GM21381 (cell line): ENCODE results near the gene PPP1R9A.

ENCODE experiments used
- ATAC-seq: cut with Tn5 transposase; IDR thresholded peaks from one replicate; pipeline ENCODE4 v1.9.1; 2021; ENCODE audit warnings: mild to moderate bottlenecking, moderate library complexity; ENCODE audit not compliant: unreplicated experiment

Gene PPP1R9A

DNA sequence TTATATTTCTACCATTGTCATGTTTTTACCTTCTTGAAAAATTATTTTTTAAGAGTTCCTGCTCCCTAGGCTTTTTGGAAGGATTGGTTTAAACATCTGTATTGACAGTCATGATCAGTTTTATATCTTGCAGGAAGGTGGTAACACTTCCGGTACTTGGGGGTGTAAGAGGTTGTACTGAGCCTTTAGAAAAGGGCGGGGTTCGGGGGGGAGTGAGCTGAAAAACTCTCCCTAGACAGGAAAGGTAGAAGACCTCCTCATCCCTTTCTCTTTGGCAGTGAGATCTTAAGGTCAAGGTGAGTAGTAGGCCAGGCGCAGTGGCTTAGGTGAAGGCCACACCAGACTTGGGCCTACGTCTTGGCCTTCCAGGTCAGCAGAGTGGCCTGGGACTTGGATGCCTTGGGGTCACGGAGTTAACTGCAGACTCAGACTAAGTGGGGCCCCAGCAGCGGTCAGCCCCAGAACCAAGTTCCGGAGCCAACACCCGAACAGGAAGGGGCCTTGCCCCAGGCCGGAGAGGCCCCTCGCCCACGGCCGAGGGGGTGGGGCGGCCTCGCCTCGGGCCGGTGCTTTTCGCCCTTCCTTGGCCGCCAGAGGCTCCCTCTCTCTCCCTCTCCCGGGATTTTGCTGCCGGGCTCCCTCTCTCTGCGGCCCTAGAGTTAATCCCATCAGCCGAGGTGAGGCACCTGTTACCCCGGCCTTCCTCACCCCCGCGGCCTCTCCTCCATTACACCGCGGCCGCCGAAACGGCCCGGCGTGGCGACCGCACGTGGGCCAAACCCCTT is at the start of gene PPP1R9A:
TSS of gene PPP1R9A (plus strand) at position 569 of the 785 bp plus-strand sequence. CDS start 2,520 bp downstream, outside the sequence.
- no peak for ATAC-seq

DNA sequence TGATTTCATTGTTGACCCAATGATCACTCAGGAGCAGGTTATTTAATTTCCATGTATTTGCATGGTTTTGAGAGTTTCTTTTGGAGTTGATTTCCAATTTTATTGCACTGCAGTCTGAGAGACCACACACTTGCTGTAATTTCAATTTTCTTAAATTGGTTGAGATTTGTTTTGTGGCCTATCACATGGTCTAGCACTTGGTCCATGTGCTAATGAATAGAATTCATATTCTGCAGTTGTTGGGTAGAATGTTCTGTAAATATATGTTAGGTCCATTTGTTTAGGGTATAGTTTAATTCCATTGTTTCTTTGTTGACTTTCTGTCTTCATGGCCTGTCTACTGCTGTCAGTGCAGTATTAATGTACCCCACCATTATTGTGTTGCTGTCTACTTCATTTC is 36.3 kb upstream of the PPP1R9A start:
- ATAC-seq, result no peak

DNA sequence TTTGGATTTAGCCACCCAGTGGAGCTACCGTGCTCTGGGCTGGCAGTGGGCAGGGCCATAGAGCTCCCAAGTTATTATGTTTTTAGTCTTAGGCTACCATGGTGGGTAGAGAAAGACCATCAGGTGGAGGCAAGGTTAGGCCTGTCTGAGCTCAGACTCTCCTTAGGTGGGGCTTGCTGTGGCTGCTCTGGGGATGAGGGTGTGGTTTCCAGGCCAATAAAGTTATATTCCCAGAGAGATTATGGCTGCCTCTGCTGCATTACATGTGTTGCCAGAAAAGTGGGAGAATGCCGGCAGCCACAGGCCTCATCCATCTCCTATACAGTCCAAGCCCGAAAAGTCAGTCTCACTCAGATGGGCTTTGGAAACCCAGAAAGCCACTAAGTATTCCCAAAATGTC is 34.2 kb upstream of the PPP1R9A start:
- no peak for ATAC-seq

DNA sequence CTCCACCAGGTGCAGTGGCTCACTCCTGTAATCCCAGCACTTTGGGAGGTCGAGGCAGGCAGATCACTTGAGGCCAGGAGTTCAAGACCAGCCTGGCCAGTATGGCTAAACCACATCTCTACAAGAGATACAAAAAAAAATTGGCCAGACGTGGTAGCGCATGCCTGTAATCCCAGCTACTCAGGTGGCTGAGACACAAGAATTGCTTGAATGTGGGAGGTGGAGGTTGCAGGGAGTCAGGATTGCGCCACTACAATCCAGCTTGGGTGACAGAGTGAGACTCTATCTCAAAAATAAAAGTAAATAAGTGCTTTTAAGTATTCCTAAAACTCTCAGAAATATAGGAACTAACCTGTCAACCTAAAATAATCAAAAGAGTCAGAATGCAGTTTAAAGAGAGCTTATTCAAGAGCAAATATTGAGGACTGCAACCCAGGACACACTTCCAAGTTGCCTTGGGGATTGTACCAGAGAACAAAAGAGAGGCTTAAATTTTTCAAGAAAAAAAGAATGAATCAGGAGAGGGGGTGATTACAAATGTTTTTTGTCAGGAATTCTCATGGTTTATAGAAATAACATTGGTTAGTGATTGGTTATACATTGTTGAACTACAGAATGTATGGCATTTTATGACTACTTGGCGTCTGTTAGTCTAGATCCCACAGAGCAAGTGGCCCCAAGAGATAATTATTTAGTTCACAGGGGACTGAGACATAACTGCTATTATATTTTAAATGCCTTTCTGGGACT is 33.2 kb upstream of the PPP1R9A start:
- no peak for ATAC-seq

DNA sequence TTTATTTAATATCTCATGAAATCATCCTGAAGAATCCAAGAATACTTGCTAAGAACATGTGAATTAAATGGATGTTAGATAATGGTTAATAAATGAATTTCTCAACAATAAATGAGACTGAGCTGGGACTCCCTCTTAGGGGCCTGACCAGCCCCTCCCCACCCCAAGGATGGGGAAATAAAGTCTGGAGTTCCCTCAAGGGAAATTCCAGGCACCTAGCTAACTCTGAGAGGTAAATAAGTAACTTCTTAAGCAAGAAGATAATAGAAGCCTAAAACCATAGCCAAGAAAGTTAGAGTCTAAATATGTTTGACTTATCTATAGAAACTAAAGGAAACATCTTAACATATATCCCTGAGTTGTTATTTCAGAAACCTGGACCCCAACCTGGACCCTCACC is 32.2 kb upstream of the PPP1R9A start:
- ATAC-seq, result no peak

DNA sequence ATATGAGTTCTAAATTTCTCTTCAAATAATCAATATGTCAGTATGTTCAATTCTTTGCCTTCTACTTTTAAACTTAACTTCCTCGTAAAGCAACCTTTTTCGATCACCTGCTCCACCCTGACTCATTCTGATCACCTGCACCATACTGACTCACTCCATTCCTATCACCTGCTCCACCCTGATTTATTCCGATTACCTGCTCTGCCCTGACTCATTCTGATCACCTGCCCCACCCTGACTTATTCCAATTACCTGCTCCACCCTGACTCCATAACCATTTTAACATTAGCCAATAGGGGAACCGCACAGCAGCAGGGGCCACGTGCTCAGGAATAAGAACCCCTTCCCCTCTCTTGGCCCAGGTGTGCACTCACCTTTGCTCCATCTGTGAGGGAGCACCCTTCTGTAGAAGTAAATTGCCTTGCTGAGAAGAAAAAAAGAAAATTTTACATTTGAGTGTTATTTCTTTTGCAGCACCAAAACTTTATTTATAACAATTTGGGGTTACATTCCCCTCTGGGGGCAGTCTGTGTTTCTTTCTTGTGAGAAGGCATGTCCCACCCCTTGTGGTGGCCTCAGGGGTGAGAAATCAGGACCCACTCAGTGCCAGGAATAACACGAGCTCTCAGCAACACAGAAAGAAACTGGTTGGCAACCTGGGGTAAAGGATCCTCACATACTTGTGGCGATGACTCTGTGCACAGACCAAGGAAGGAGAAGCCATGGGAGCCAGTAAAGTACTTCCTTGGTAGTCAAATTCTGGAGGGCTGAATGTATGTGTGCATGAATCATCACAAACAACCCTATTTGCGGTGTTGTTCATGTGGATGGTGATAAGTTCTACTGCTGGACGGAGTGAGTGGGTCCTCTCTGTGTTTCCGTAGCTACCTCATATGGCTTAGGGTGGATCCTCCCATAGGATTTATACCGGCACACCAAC is 29.4 kb upstream of the PPP1R9A start:
- no peak for ATAC-seq

DNA sequence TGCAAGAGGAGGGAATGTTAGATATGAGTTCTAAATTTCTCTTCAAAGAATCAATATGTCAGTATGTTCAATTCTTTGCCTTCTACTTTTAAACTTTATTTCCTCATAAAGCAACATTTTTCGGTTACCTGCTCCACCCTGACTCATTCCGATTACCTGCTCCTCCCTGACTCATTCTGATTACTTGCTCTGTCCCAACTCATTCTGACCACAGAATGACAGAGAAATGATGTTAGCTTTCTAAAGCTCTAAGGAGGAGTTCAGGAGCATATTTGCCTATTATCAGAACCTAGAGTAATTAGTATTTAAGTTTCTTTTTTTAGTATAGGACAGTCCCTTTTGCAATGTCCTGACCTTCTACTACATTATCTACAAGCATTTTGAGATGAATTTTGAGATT is 24.5 kb upstream of the PPP1R9A start:
- no peak for ATAC-seq

DNA sequence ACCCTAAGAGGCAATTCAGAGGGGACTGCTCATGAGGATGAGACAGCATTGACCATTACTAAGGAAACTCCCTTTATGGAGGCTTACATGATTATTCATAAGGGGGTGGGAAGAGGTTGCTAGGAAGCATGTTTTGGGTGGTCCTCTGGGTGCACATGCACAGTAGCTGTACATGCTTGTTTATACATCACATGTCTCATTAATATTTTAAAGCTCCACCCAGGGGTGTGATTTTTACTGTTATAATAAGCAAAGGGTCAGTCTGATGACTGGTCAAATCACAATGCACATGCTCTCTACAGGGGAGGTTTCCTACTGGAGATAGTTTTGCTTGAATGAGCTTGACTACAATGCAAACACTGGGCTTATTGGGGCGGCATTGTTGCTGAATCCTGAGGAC is 23.8 kb upstream of the PPP1R9A start:
- no peak for ATAC-seq

DNA sequence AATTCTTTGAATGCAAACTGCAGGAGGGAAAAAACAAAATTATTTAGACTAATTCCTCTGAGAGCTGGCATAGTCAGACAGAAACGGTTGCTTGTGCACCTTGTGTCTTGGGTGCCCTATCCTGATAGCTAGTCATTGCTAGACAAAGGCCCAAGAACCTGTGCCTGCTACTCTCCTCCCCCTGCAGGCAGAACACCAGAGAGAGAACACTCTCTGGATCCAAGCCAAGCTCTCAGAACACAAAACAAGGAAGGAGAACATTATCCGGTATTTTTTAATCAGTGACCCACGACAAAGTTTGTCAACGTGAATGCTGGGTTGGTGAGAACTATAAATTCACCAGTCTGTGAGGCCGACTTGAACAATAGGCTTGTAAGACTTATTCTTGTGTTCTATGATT is 18.8 kb upstream of the PPP1R9A start:
- ATAC-seq, result no peak

DNA sequence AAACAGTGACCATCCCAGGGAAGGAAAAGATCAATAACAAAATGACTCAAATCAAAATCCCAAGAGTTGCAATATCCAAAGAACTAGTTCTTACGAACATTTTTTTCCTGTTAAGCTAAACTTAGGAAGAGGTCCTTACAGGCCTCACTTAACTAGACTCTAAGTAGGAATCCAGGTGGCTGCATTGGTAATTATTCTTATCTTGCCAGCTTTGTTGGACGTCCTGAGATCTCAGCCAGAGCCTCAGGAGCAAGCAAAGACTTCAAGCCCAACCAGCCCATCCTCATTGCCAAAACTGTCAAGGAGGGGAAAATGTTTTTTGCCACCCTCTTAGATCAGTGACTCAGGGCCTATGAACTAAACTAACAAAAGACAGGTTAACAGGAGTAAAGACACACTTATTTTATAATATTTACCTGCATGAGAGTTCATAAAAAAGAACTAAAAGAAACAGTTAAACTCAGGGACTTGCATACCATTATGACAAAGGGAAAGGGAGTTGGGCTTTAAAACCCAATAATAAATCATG is 18.3 kb upstream of the PPP1R9A start:
- ATAC-seq, result no peak

DNA sequence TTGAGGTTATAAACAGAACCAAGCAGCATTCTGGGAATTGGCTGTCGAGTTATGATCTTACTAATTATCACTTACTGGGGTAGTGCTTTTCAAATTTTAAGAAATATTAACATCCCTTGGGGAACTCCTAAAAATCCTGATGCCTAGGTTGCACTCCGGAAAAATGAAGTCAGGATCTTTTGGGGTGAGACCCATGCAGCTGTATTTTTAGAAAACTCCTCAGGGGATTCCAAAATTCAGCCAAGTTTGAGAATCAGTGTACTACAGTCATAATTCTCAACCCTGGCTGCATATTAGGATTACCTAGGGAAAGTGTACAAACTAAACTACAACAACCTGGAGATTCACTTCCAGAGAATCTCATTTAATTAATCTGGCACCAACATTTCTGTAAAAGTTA is 17.2 kb upstream of the PPP1R9A start:
- no peak for ATAC-seq

DNA sequence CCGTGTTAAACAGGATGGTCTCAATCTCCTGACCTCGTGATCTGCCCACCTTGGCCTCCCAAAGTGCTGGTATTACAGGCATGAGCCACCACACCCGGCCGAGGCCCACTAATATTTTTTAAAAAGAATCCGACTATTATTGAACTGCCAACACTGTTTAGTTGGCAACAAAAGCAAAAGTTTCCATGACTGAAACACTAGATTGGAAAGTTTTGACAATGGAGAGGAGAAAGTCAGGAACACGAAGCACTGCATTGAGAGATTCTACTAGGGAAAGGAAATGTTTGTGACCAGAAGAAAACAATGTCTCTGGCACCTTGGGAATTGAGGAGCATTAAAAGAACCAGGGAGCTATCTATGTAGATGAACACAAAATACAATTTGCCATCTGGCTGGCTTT is 13.7 kb upstream of the PPP1R9A start:
- ATAC-seq, result no peak

DNA sequence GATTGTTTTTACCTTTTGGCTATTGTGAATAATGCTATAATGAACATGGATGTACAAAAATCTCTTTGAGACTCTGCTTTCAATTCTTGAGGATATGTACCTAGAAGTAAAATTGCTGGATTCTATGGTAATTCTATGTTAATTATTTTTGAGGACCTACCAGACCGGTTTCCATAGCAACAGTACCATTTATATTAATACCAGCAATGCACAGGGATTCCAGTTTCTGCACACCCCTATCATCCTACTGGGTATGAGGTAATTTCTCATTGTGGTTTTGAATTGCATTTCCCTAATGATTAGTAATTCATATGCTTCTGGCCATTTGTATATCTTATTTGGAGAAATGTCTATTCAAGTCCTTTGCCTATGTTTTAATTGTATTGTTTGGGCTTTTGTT is 9.9 kb upstream of the PPP1R9A start:
- ATAC-seq, result no peak

DNA sequence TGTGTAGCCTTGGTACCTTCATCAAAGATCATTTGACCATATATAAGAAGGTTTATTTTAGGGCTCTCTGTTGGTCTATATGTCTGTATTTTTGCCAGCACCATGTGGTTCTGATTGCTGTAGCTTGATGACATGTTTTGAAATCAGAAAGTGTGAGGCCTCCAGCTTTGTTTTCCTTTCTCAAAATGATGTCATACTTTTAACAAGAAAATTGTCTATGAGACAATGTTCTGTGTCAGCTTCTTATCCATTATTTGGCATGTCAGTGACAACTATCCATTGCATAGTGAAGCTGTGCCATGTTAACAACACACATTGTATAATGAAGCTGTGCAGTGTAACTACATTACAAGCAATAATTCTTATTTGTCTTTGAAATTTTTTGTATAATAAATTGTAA is 9.1 kb upstream of the PPP1R9A start:
- ATAC-seq, result no peak

DNA sequence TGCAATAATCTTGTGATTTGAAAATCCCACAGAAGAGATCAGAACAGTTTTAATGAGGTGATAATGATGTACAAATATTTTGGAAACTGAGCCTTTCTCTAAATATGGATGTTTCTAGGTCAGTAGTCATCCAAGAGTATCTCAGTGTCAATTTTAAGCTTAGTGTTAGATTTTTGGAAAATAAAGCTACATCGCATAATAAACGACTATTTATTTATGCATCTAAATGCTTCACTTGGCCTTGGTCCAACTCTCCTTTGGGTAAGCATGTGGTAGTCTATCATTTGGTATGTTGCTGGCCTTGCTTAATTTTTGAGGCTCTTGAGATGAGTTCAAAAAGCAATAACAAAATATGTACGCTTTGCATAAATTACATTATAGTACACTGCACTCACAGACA is 5.4 kb upstream of the PPP1R9A start:
- ATAC-seq, result no peak

DNA sequence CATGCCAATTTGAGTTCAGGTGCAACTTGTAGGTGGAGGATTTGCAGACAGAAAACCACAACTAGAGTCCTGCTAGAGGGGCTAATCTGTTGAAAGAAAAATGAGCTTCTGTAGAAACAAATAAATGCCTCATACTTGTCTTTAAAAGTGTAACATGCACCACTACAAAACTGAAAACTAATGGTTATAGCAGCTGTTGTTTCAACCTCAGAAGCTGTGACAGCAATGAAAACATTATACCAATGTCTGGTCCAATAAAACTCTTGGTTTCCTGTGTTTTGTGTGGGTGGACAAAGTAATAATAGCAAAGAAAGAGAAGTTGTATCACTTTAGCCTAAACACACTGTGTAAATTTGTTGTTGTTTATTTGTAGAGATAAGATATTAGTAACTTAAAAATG is 3.4 kb upstream of the PPP1R9A start:
- no peak for ATAC-seq

DNA sequence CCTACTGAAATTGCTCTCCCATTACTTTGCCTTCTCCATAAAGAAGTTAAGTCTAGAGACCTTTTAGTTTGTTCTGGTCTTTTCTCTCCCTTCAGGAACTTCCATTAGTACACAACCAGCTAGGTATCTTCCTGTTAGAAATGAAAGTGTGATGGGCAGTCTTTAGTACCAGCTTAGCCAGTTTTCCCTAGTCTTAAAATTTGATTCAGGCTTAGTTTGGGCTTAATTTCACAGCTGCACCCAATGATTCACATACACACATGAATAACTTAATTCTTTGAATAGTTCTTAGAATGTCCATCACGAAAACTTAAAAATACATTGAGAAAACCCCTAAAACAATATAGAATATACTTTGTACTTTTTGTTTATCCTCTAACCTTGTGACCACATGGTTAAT is 2.4 kb upstream of the PPP1R9A start:
- ATAC-seq, result no peak

DNA sequence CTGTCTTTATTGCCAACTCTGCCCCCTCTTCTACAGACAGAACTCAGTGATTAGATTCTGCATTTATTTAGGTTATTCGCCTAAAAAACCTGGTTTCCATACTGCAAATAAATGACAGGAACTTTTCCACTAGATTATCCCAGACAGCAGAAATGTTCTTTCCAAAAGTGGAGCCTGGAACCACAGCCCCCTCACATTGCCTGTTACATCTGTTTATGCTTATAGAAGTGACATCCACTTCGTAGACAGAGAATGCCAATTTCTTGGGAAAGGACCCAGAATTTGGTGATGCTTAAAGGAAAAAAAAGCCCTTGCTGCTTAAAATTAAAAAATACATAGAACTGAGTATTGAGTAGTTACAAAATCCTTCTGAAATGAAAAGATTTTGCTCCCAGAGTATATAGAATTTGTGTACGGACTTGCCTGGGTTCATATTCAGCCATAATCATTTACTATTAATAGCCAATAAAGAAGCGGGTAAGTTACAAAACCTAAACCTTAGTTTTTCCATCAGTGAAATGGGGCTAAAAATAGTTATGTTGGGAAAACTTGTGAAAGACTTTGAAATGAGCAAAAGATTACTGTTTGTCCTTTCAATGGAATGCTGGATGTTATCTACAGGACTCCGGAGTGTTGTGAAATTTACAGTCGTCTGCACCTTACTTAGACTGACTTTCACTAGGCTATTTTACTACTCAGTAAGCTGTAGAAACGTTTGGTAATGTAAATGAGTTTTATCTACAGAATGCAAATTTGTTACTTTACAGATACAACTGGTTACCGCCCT is 1.1 kb upstream of the PPP1R9A start:
- no peak for ATAC-seq

DNA sequence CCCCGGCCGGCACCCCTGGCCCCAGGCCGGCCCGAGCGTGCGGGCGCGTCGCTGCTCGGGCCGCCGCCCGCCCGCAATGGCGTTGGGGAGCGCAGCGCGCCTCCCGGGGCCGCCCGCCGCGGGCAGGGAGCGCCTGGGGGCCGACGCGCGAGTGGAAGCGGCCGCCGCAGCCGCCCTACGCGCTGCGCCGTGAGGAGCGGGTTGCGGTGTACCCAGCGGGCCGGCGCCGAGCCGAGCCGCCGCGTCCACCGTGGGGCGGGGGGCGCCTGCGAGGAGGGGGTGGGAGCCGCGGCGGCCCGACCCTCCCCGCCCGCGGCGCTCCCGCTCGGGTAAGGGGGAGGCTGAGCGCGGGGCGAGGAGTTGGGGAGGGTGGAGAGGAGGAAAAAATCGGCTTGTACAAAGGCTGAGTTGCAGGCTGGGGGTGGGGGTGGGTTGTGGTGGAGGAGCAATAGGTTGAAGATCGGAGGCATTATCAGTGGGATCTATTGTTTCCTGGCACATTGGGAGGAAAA is 473 bp downstream of the PPP1R9A start:
- no peak for ATAC-seq
